H9 (cell line): ENCODE results near the gene GALNT9. TPM values are rescaled to one million over a fixed set of nuclear protein-coding genes. Genes with fewer than 3 reads are reported as not detected.

Experiments used
- DNase-seq: peaks from one replicate; pipeline ENCODE4 v3.0.0-alpha.2; 2017
- H2AFZ ChIP-seq: one replicate; pipeline ENCODE4 v1.6.1; 2013; ENCODE audit warnings: mild to moderate bottlenecking, low read length, control low read depth, moderate library complexity
- H2AK5ac ChIP-seq: 2 replicates; pipeline ENCODE4 v1.6.1; 2013; ENCODE audit warnings: low read length, control low read depth, mixed read lengths; ENCODE audit not compliant: insufficient read length
- H2BK120ac ChIP-seq: one replicate; pipeline ENCODE4 v1.6.1; 2013; ENCODE audit warnings: low read depth, mild to moderate bottlenecking, low read length, control low read depth, inconsistent platforms; ENCODE audit not compliant: poor library complexity, severe bottlenecking
- H2BK12ac ChIP-seq: 2 replicates; pipeline ENCODE4 v1.6.1; 2013; ENCODE audit warnings: low read length, control low read depth, mixed read lengths, low read depth; ENCODE audit not compliant: insufficient read length
- H2BK15ac ChIP-seq: 2 replicates; pipeline ENCODE4 v1.6.1; 2013; ENCODE audit warnings: low read depth, low read length, control low read depth
- H2BK20ac ChIP-seq: one replicate; pipeline ENCODE4 v1.6.1; 2013; ENCODE audit warnings: low read depth, mild to moderate bottlenecking, low read length, control low read depth, inconsistent platforms; ENCODE audit not compliant: poor library complexity, severe bottlenecking
- H2BK5ac ChIP-seq: 2 replicates; pipeline ENCODE4 v1.6.1; 2013; ENCODE audit warnings: low read length, control low read depth, mixed read lengths; ENCODE audit not compliant: insufficient read length
- H3K14ac ChIP-seq: 2 replicates; pipeline ENCODE4 v1.6.1; 2013; ENCODE audit warnings: low read length, control low read depth; ENCODE audit not compliant: insufficient read depth
- H3K18ac ChIP-seq: 2 replicates; pipeline ENCODE4 v1.6.1; 2013; ENCODE audit warnings: low read depth, mild to moderate bottlenecking, mixed read lengths, low read length, control low read depth; ENCODE audit not compliant: insufficient read length
- H3K23ac ChIP-seq: 2 replicates; pipeline ENCODE4 v1.6.1; 2013; ENCODE audit warnings: low read length, control low read depth, mixed read lengths, low read depth; ENCODE audit not compliant: insufficient read length
- H3K23me2 ChIP-seq: 2 replicates; pipeline ENCODE4 v1.6.1; 2013; ENCODE audit warnings: low read depth, mild to moderate bottlenecking, mixed read lengths, low read length, control low read depth; ENCODE audit not compliant: insufficient read length, poor library complexity, severe bottlenecking
- H3K27ac ChIP-seq: 2 replicates; pipeline ENCODE4 v1.5.1; 2013; ENCODE audit warnings: low read length, control low read depth, mixed read lengths, low read depth; ENCODE audit not compliant: insufficient read length
- H3K27me3 ChIP-seq: 2 replicates; pipeline ENCODE4 v1.6.1; 2013; ENCODE audit warnings: low read length, control low read depth, inconsistent platforms; ENCODE audit not compliant: insufficient read depth
- H3K4ac ChIP-seq: 2 replicates; pipeline ENCODE4 v1.6.1; 2013; ENCODE audit warnings: low read depth, mild to moderate bottlenecking, control low read depth, inconsistent platforms, low read length, moderate library complexity
- H3K4me1 ChIP-seq: 2 replicates; pipeline ENCODE4 v1.6.1; 2013; ENCODE audit warnings: low read length, control low read depth, inconsistent platforms; ENCODE audit not compliant: insufficient read depth
- H3K4me2 ChIP-seq: 2 replicates; pipeline ENCODE4 v1.6.1; 2013; ENCODE audit warnings: low read length, control low read depth, mixed read lengths; ENCODE audit not compliant: insufficient read length, insufficient read depth
- H3K56ac ChIP-seq: 2 replicates; pipeline ENCODE4 v1.6.1; 2013; ENCODE audit warnings: low read depth, mild to moderate bottlenecking, mixed read lengths, low read length, control low read depth; ENCODE audit not compliant: insufficient read length
- H3K79me1 ChIP-seq: 2 replicates; pipeline ENCODE4 v1.6.1; 2013; ENCODE audit warnings: low read depth, mild to moderate bottlenecking, moderate library complexity, low read length, control low read depth, inconsistent platforms; ENCODE audit not compliant: insufficient read depth, poor library complexity, severe bottlenecking
- H3K79me2 ChIP-seq: 2 replicates; pipeline ENCODE4 v1.6.1; 2013; ENCODE audit warnings: low read length, control low read depth, inconsistent platforms; ENCODE audit not compliant: insufficient read depth
- H3K9ac ChIP-seq: 2 replicates; pipeline ENCODE4 v1.6.1; 2013; ENCODE audit warnings: low read length, control low read depth, mixed read lengths; ENCODE audit not compliant: insufficient read length; ENCODE audit errors: extremely low read depth
- H3K9me3 ChIP-seq: one replicate; pipeline ENCODE4 v1.6.1; 2013; ENCODE audit warnings: low read depth, low read length, inconsistent platforms; ENCODE audit not compliant: control insufficient read depth
- H3T11ph ChIP-seq: one replicate; pipeline ENCODE4 v1.6.1; 2013; ENCODE audit warnings: mild to moderate bottlenecking, low read length, control low read depth, inconsistent platforms
- H4K20me1 ChIP-seq: one replicate; pipeline ENCODE4 v1.6.1; 2013; ENCODE audit not compliant: control insufficient read depth, insufficient read length, insufficient read depth
- H4K5ac ChIP-seq: 2 replicates; pipeline ENCODE4 v1.6.1; 2013; ENCODE audit warnings: low read depth, mild to moderate bottlenecking, mixed read lengths, low read length, control low read depth; ENCODE audit not compliant: insufficient read length
- H4K8ac ChIP-seq: replicated peaks from 2 replicates; pipeline ENCODE4 v1.6.1; 2013; ENCODE audit warnings: low read length, control low read depth, mixed read lengths, low read depth; ENCODE audit not compliant: insufficient read length
- H4K91ac ChIP-seq: 2 replicates; pipeline ENCODE4 v1.6.1; 2013; ENCODE audit warnings: low read depth, mild to moderate bottlenecking, moderate library complexity, mixed read lengths, low read length, control low read depth; ENCODE audit not compliant: insufficient read length
- H3K27ac Mint-ChIP-seq, 3 experiments: 2 replicates in 2 of 3; 3 replicates in 1 of 3; pipeline ENCODE4 v1.8.0; 2020 to 2021; ENCODE audit warnings: mixed read lengths in 3 of 3, mild to moderate bottlenecking in 1 of 3, moderate library complexity in 1 of 3
- H3K27me3 Mint-ChIP-seq: 2 replicates; pipeline ENCODE4 v1.8.0; 2021; ENCODE audit warnings: low read depth, mild to moderate bottlenecking, moderate library complexity, mixed read lengths
- H3K36me3 Mint-ChIP-seq, 3 experiments: 2 replicates in 2 of 3; 3 replicates in 1 of 3; pipeline ENCODE4 v1.8.0; 2020 to 2021; ENCODE audit warnings: low read depth in 3 of 3, mixed read lengths in 3 of 3; ENCODE audit not compliant: insufficient read depth in 1 of 3
- H3K4me1 Mint-ChIP-seq, 2 experiments: 2 replicates each; pipeline ENCODE4 v1.8.0; 2020; ENCODE audit warnings: mixed read lengths in 2 of 2
- H3K4me3 Mint-ChIP-seq, 2 experiments: 2 replicates in 1 of 2; 3 replicates in 1 of 2; pipeline ENCODE4 v1.8.0; 2020 to 2021; ENCODE audit warnings: mild to moderate bottlenecking in 2 of 2, mixed read lengths in 2 of 2, moderate library complexity in 1 of 2
- H3K9me3 Mint-ChIP-seq, 2 experiments: 2 replicates in 1 of 2; 3 replicates in 1 of 2; pipeline ENCODE4 v1.8.0; 2020; ENCODE audit warnings: mild to moderate bottlenecking in 2 of 2, mixed read lengths in 2 of 2, moderate library complexity in 1 of 2
- CTCF ChIP-seq: fragments of 200-600 bp; sonication (generic); conservative IDR thresholded peaks from 3 replicates; pipeline ENCODE4 v1.8.0; 2021; ENCODE audit warnings: antibody characterized with exemption, mild to moderate bottlenecking
- WGBS: extraction: QIAGEN DNeasy Blood & Tissue Kit; methylation state at CpG from one replicate; pipeline ENCODE4 v1.1.7; 2013; ENCODE audit warnings: missing lambda C conversion rate, low lambda C conversion rate, mixed read lengths; ENCODE audit not compliant: insufficient read length; ENCODE audit errors: extremely low coverage; 5-methylcytosine and 5-hydroxymethylcytosine counted together
- total RNA-seq: library from RNA; stranded (reverse); gene quantifications from 2 replicates; pipeline ENCODE4 v1.2.1, GENCODE V29; 2021

GALNT9 gene
- total RNA-seq, 1 experiment from 2014 or later: 0.35 TPM

GRCh38 chr12:132178316-132178715 lies 151.1 kb downstream of the GALNT9 start:
- Histone ChIP-seq H2AK5ac (no peak overlapping the region), H2BK120ac (no peak overlapping the region), H3K4ac (no peak overlapping the region), H3K27ac (no peak overlapping the region), H3K23ac (no peak overlapping the region), H3K4me1 (no peaks in the 10 kb centered on the region), H3K79me1 (no peaks in the 10 kb centered on the region), H3K18ac (no peak overlapping the region), H3K9me3 (no peaks in the 10 kb centered on the region), H2AFZ (no peak overlapping the region), H3K79me2 (no peaks in the 10 kb centered on the region), H3K14ac (no peak overlapping the region), H2BK20ac (no peak overlapping the region), H4K5ac (no peak overlapping the region), H3T11ph (no peak overlapping the region), H2BK5ac (no peak overlapping the region), H4K8ac (no peak overlapping the region), H3K56ac (no peak overlapping the region), H3K27me3 (no peaks in the 10 kb centered on the region; the same call in 1 of the 2 replicates), H4K91ac (no peak overlapping the region), H2BK15ac (no peak overlapping the region), H3K23me2 (no peaks in the 10 kb centered on the region), H3K4me2 (no peak overlapping the region), H4K20me1 (peaks cover 3% of the 10 kb centered on the region), H2BK12ac (no peak overlapping the region), H3K9ac (no peak overlapping the region)
- H3K9me3 Mint-ChIP-seq: peaks cover 3 to 4% of the 10 kb centered on the region in 2 experiments; a peak in 2 of 5 replicates
- peaks cover 3 to 5% of the 10 kb centered on the region in 2 experiments; a peak in 3 of 4 replicates for H3K4me1 Mint-ChIP-seq
- WGBS: no CpG with 5 or more reads among the region's 8 CpGs
- H3K27ac Mint-ChIP-seq: no peak overlapping the region
- no peak overlapping the region for H3K4me3 Mint-ChIP-seq
- TF ChIP-seq CTCF: no peak
- DNase-seq: no peak
- peaks cover 80% of the 10 kb centered on the region for H3K27me3 Mint-ChIP-seq
- no peaks in the 10 kb centered on the region; a peak in 1 of 7 replicates for H3K36me3 Mint-ChIP-seq
